ENCODE data around the gene RSBN1. TPM values are rescaled to one million over a fixed set of nuclear protein-coding genes. Genes with fewer than 3 reads are reported as not detected.

The RSBN1 gene
- total RNA-seq, 1 experiment from 2014 or later = 16.6 TPM

- no peak for TF ChIP-seq MAX (IDR thresholded peaks at IDR 0.05)
- no peak for TF ChIP-seq EZH2 (IDR thresholded peaks at IDR 0.05)
- no peak for TF ChIP-seq SRF (IDR thresholded peaks at IDR 0.05; ENCODE audit: low read depth)
- TF ChIP-seq CBX3 (IDR thresholded peaks at IDR 0.05; ENCODE audit: low read depth) = no peak
- TF ChIP-seq ELF1 (IDR thresholded peaks at IDR 0.05; ENCODE audit: borderline replicate concordance, low read depth) = no peak
- no peak for TF ChIP-seq ZBTB33 (IDR thresholded peaks at IDR 0.05; ENCODE audit: extremely low read depth, insufficient replicate concordance, low read length)
- TF ChIP-seq CTCF (IDR thresholded peaks at IDR 0.05 in 2 of 3, conservative IDR thresholded peaks at IDR 0.05 in 1 of 3; ENCODE audit: borderline replicate concordance in 1 of 3, insufficient read depth in 1 of 3, low read depth in 2 of 3, low read length in 2 of 3) = no peak
- TF ChIP-seq ZNF274 (IDR thresholded peaks at IDR 0.05; ENCODE audit: low read depth, low read length) = no peak
- TF ChIP-seq EGR1 (IDR thresholded peaks at IDR 0.05; ENCODE audit: low read depth) = no peak
- TF ChIP-seq RAD21 (IDR thresholded peaks at IDR 0.05; ENCODE audit: low read depth) = no peak
- no peak for TF ChIP-seq EZH2phosphoT487 (IDR thresholded peaks at IDR 0.05; ENCODE audit: borderline replicate concordance)
- no peak for TF ChIP-seq SIN3A (IDR thresholded peaks at IDR 0.05; ENCODE audit: low read depth)
- no peak for TF ChIP-seq FOSL1 (IDR thresholded peaks at IDR 0.05; ENCODE audit: low read depth)
- TF ChIP-seq POLR2A (IDR thresholded peaks at IDR 0.05; ENCODE audit: borderline replicate concordance, extremely low read depth, insufficient read depth, insufficient read length) = no peak
- RAD21 ChIA-PET (ENCODE audit: low non-redundant PET in 1 of 2, low total read pairs in 2 of 2, uncharacterized antibody in 2 of 2, unreplicated experiment in 2 of 2) = no interaction called here
- DNase-seq (ENCODE audit: low read depth, low spot score) (no peak), ATAC-seq (no peak)
- no peaks in the 10 kb centered on the region for H3K9me3 ChIP-seq (ENCODE audit: control insufficient read depth in 1 of 2, insufficient read depth in 1 of 2, low read depth in 1 of 2, low read length in 2 of 2)
- H3K9me2 ChIP-seq (ENCODE audit: insufficient read depth) = 0 out of 2 replicates have a peak, but pooled peaks cover 2% of the 10 kb centered on the region
- H3K4me3 ChIP-seq (replicated peaks in 1 of 2; ENCODE audit: low read depth in 1 of 2, low read length in 2 of 2) = no peak overlapping the region
- no peaks in the 10 kb centered on the region for H3K36me3 ChIP-seq (ENCODE audit: control insufficient read depth in 1 of 2, insufficient read depth in 2 of 2, low read length in 2 of 2)
- no TSS peak for BruUV-seq (replicated peaks)
- intact Hi-C loops (cut with micrococcal nuclease) = loop anchor here (10.0 kb wide), 3 partner anchors 135 to 1125 kb away; no protein-coding TSS in a partner anchor
- H3K27ac ChIP-seq (ENCODE audit: low read depth, low read length) = no peak overlapping the region
- H4K20me1 ChIP-seq (ENCODE audit: insufficient read depth) = no peaks in the 10 kb centered on the region
- H3K79me2 ChIP-seq (ENCODE audit: insufficient read depth, low read length) = no peaks in the 10 kb centered on the region
- H3K9ac ChIP-seq (ENCODE audit: low read length) = no peak overlapping the region
- no peaks in the 10 kb centered on the region for H3K27me3 ChIP-seq (ENCODE audit: insufficient read depth, low read length)
- peak overlapping the region; percentile 18 for H2AFZ ChIP-seq (ENCODE audit: low read depth, low read length, poor library complexity, severe bottlenecking)
- H3K4me2 ChIP-seq (ENCODE audit: low read length) = no peak overlapping the region
- POLR2A ChIA-PET = no interaction called here
- CTCF ChIA-PET = no interaction called here
- no peaks in the 10 kb centered on the region for H3K4me1 ChIP-seq (ENCODE audit: control insufficient read depth in 1 of 2, insufficient read depth in 2 of 2, low read length in 2 of 2)
These were observed 17.8 kb upstream of the RSBN1 start for GRCh38 chr1:113830039-113830438.
